NT2/D1 (cell line): Measurements from ENCODE around the gene KCNJ2.

Source experiments
- DNase-seq: peaks from one replicate; pipeline ENCODE4 v3.0.0-alpha.2; 2011; ENCODE audit warnings: low read depth, low spot score
- H3K27me3 ChIP-seq: 2 replicates; pipeline ENCODE4 v1.6.0; 2011; ENCODE audit warnings: mild to moderate bottlenecking; ENCODE audit not compliant: insufficient read length, insufficient read depth
- H3K36me3 ChIP-seq: 2 replicates; pipeline ENCODE4 v1.6.1; 2011; ENCODE audit warnings: mild to moderate bottlenecking, low read length, mixed read lengths; ENCODE audit not compliant: insufficient read depth, insufficient read length
- H3K4me1 ChIP-seq: 2 replicates; pipeline ENCODE4 v1.5.1; 2011; ENCODE audit not compliant: insufficient read depth, insufficient read length
- H3K4me3 ChIP-seq: 2 replicates; pipeline ENCODE4 v1.5.1; 2011; ENCODE audit warnings: low read depth; ENCODE audit not compliant: insufficient read length
- H3K9ac ChIP-seq: 2 replicates; pipeline ENCODE4 v1.6.0; 2011; ENCODE audit warnings: low read depth; ENCODE audit not compliant: insufficient read length
- H3K9me3 ChIP-seq: 2 replicates; pipeline ENCODE4 v1.5.1; 2011; ENCODE audit warnings: mild to moderate bottlenecking, low read length; ENCODE audit not compliant: insufficient read depth
- SUZ12 ChIP-seq: IDR thresholded peaks from 2 replicates; pipeline ENCODE4 v1.6.1; 2011; ENCODE audit not compliant: insufficient read length, insufficient read depth; ENCODE audit errors: extremely low read depth
- YY1 ChIP-seq: IDR thresholded peaks from 2 replicates; pipeline ENCODE4 v1.6.1; 2011; ENCODE audit not compliant: insufficient read length, insufficient read depth
- ZNF274 ChIP-seq: IDR thresholded peaks from 2 replicates; pipeline ENCODE4 v1.6.1; 2011; ENCODE audit warnings: mild to moderate bottlenecking, low read depth, low read length

Gene KCNJ2

DNA sequence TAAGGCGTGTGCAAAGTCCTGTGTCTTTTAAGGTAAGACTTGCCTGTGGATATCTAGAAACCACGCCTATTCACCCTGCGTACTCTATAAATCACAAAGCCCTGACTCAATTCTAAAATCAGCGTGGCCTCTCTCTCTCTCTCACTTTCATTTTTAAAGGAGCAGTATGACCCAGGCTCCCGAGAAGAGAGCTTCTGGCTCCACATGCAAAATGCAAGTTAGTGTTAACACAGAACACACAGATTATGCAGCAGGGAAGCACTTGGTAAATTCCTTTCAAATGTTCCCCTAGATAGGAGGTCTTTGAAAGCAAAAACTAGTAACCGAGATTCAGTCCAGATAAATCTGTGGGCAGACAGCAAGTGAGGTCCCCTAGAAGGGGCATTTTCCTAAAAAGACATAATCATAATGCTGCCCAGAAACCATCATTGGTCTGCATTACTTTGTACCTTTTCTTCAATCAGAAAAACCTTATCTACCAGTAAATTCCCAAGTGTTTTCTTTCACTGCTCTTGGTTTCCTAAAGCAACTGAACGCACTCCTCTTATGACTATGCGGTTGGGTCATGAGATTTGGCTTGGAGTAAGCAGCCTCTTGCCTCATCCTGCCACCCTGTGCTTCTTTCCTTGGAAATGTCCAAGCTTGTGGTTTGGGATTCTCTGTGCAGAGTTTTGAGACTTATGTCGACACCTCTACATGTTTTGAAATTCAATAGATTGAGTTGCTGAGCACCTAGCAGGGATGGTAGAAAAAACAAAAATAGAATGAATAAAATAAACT is 31.7 kb upstream of the KCNJ2 start:
- no peak for DNase-seq
- H3K4me1 ChIP-seq, result no peaks in the 10 kb centered on the region
- H3K27me3 ChIP-seq, result no peaks in the 10 kb centered on the region
- TF ChIP-seq SUZ12 (no peak), ZNF274 (no peak), YY1 (no peak)
- no peaks in the 10 kb centered on the region for H3K36me3 ChIP-seq
- H3K9me3 ChIP-seq, result peaks cover 5% of the 10 kb centered on the region; the same call in 1 of the 2 replicates
- H3K9ac ChIP-seq, result no peak overlapping the region
- no peak overlapping the region for H3K4me3 ChIP-seq

DNA sequence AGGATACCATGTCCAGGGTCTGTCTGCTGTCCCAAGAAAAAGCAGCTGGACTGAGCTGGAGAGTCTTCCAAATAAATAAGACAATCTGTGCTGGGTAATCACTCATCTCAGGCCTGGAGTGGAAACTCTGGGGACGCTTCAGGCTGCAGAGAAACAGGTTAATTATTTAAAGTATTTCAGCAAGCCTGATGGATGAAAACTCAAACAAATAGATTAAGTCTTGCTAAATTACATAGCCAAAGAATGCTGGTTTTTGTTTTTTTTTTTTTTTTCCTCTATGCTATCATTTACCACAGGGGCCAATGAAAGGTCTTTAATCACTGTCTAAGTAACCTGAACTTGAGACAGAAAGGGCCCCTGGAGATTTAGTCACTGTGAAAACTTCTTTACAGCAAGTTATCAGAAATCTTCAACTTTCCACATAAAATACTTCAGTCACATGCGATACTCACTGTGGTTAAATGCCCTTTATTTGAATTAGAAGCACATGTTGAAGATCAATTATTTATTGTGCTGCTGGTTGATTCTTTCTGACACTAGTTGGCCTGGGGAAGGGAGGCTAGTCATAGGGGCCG is 31.0 kb upstream of the KCNJ2 start:
- H3K27me3 ChIP-seq, result no peaks in the 10 kb centered on the region
- no peak for DNase-seq
- H3K36me3 ChIP-seq, result no peaks in the 10 kb centered on the region
- H3K9me3 ChIP-seq, result no peaks in the 10 kb centered on the region
- H3K4me3 ChIP-seq, result no peak overlapping the region
- no peaks in the 10 kb centered on the region for H3K4me1 ChIP-seq
- TF ChIP-seq SUZ12, result no peak
- TF ChIP-seq YY1, result no peak
- TF ChIP-seq ZNF274, result no peak
- H3K9ac ChIP-seq, result no peak overlapping the region

DNA sequence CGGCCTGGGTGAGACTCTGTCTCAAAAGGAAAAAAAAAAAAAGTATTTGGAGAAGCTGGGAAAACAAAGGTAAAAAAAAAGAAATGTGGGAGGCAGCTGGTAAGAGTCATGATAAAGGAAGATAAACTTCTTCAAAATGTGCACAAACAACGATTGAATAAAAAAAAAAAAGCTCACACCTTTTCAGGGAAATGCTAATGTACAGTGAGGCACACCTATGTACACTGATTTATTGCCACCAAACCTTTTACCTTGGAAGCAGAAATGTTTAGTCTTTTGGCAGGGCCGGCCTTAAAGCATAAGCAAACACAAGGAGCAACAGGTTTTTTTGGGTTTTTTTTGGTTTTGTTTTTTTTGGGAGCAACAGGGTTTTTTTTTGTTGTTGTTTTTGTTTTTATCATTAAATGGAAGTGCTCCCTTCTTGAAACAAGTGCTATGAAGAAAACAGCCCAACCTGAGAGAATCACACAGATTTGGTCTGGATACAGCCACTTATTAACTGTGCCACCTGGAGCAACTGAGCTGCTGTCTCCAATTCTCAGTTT is 29.8 kb upstream of the KCNJ2 start:
- TF ChIP-seq ZNF274 (no peak), SUZ12 (no peak), YY1 (no peak)
- DNase-seq, result no peak

DNA sequence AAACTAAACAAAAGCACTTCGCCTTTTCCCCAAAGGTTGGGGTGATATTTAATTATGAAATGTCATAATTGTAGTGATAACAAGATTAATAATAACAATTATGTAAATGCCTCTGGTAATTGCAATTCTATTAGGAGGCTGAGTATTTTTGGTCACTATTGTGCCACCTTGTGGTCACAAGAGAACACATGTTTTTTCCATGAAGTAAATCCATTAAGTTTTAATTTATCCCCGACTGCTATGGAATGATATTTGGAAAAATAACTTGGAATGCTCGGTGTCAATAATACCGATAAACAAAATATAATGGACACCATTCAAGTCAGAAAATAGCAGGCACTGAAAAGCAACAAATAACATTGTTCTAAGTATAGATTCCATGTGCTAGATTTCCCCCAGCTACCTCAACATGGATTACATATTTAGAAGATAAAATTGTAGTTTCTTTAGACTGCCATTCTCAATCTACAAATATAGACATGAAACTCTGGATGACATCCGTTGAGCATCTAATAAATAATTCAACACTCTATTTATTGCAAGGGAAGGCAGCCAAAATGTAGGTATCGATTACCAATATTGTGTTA is 25.0 kb upstream of the KCNJ2 start:
- H3K27me3 ChIP-seq, result no peaks in the 10 kb centered on the region
- no peaks in the 10 kb centered on the region for H3K9me3 ChIP-seq
- DNase-seq, result no peak
- no peak overlapping the region for H3K4me3 ChIP-seq
- H3K9ac ChIP-seq, result no peak overlapping the region
- no peaks in the 10 kb centered on the region for H3K36me3 ChIP-seq
- TF ChIP-seq ZNF274 (no peak), SUZ12 (no peak)
- H3K4me1 ChIP-seq, result no peaks in the 10 kb centered on the region

More for the DNA sequence above, 29.8 kb upstream of the KCNJ2 start:
- no peaks in the 10 kb centered on the region for H3K4me1 ChIP-seq
- no peak overlapping the region for H3K9ac ChIP-seq
- no peaks in the 10 kb centered on the region for H3K36me3 ChIP-seq
- no peak overlapping the region for H3K4me3 ChIP-seq
- no peaks in the 10 kb centered on the region for H3K9me3 ChIP-seq
- no peaks in the 10 kb centered on the region for H3K27me3 ChIP-seq

DNA sequence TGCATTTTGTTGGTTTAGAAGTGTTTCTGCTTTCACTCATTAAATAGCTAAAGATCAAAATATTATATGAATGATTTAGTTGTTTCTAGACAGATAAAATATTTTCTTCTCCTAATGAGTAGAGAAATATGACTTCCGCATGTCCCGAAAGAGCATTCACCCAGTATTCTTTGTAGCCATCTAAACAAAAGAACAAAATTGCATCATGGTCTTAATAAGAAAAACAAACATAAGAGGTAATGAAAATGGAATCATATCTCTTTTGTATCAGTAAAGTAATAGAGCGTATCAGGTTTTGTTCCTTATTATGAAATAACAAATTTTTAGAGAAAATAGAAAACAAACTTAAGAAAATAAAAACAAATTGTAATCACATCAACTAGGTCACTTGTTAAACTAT is 16.1 kb upstream of the KCNJ2 start:
- Histone ChIP-seq H3K36me3 (no peaks in the 10 kb centered on the region), H3K4me3 (no peak overlapping the region), H3K4me1 (no peaks in the 10 kb centered on the region), H3K9me3 (no peaks in the 10 kb centered on the region), H3K9ac (no peak overlapping the region), H3K27me3 (no peaks in the 10 kb centered on the region)
- DNase-seq, result no peak
- no peak for TF ChIP-seq SUZ12
- no peak for TF ChIP-seq ZNF274
- TF ChIP-seq YY1, result no peak

DNA sequence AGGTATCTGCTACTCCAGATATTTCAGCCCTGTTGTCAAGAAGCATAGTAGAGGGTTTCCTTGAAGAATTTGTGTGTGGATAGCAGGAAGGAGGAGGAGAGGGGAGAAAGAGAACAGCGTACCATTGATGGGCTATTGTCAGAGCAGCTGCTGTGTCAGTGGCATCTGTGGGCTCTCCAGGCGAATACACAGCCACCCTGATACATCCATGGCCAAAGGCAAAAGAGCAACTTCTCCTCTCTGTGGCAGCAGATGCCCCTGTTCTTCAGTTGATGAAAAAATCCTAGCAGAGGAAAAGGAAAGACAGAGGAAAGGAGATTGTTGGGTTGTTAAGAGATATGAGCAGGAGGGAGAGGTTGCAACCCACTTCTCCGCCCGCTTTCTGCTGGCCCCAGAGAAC is 12.2 kb upstream of the KCNJ2 start:
- Histone ChIP-seq H3K9ac (no peak overlapping the region), H3K9me3 (no peaks in the 10 kb centered on the region), H3K27me3 (no peaks in the 10 kb centered on the region), H3K36me3 (no peaks in the 10 kb centered on the region), H3K4me1 (no peaks in the 10 kb centered on the region), H3K4me3 (no peak overlapping the region)
- no peak for DNase-seq
- no peak for TF ChIP-seq SUZ12
- no peak for TF ChIP-seq YY1
- TF ChIP-seq ZNF274, result no peak

DNA sequence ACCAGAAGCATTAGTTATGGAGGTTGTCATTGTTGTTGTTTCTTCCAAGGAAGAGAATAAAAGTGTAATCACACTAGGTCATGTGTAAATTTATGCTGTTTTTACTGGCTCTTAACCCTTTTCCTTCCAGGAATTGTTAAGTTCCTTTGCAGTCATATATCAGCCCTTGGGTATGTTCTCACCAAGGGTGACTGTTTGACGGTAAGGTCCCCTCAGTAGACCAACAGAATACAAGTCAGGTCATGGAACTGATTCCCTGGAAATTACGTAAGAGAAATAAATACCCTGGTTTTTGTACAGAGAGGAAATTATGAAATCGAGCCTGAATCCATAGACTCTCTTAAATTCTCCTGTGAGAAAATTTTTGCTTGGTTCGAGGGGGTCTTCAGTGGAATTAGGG is 11.2 kb upstream of the KCNJ2 start:
- Histone ChIP-seq H3K4me3 (no peak overlapping the region), H3K9me3 (no peaks in the 10 kb centered on the region), H3K36me3 (no peaks in the 10 kb centered on the region), H3K9ac (no peak overlapping the region), H3K27me3 (no peaks in the 10 kb centered on the region), H3K4me1 (no peaks in the 10 kb centered on the region)
- no peak for DNase-seq
- TF ChIP-seq ZNF274 (no peak), YY1 (no peak), SUZ12 (no peak)
